GM21515 (cell line): Measurements from ENCODE around the gene KIAA1586.
"Not testable (repeated sequence)": the region's sequence is repeated elsewhere in the genome, so short reads cannot be mapped to it uniquely, and the experiment has no call there.

Experiments used
- ATAC-seq: cut with Tn5 transposase; IDR thresholded peaks from one replicate; pipeline ENCODE4 v1.9.1; 2021; ENCODE audit not compliant: unreplicated experiment

The KIAA1586 gene

GRCh38 chr6:57044061-57044460, 2.4 kb upstream of the KIAA1586 start:
- ATAC-seq = not testable (repeated sequence)

- no peak for ATAC-seq
Observed at GRCh38 chr6:57044568-57044967, 1.9 kb upstream of the KIAA1586 start.

- peak; percentile 25 for ATAC-seq
Observed at GRCh38 chr6:57047257-57047585, 728 bp downstream of the KIAA1586 start.

- not testable (repeated sequence) for ATAC-seq
Observed at GRCh38 chr6:57047859-57048258, 1.4 kb downstream of the KIAA1586 start.

GRCh38 chr6:57048577-57048976, 2.1 kb downstream of the KIAA1586 start:
- no peak for ATAC-seq

GRCh38 chr6:57063847-57064246, 17.4 kb downstream of the KIAA1586 start:
- no peak for ATAC-seq

GRCh38 chr6:57064809-57065208, 18.3 kb downstream of the KIAA1586 start:
- no peak for ATAC-seq

- ATAC-seq = no peak
Observed at GRCh38 chr6:57068061-57068460, 21.6 kb downstream of the KIAA1586 start.

- no peak for ATAC-seq
Observed at GRCh38 chr6:57069228-57069627, 22.7 kb downstream of the KIAA1586 start.

GRCh38 chr6:57069920-57070331, 23.4 kb downstream of the KIAA1586 start:
- ATAC-seq = no peak

GRCh38 chr6:57072108-57072507, 25.6 kb downstream of the KIAA1586 start:
- no peak for ATAC-seq

- no peak for ATAC-seq
Observed at GRCh38 chr6:57074383-57074782, 27.9 kb downstream of the KIAA1586 start.

GRCh38 chr6:57075092-57075491, 28.6 kb downstream of the KIAA1586 start:
- ATAC-seq = no peak

GRCh38 chr6:57078531-57079207, 32.2 kb downstream of the KIAA1586 start:
- no peak for ATAC-seq

GRCh38 chr6:57085471-57085870, 39.0 kb downstream of the KIAA1586 start:
- ATAC-seq = no peak

- ATAC-seq = no peak
Observed at GRCh38 chr6:57086843-57087242, 40.4 kb downstream of the KIAA1586 start.

GRCh38 chr6:57087916-57088315, 41.4 kb downstream of the KIAA1586 start:
- no peak for ATAC-seq

- ATAC-seq = no peak
Observed at GRCh38 chr6:57089265-57089664, 42.8 kb downstream of the KIAA1586 start.

- peak; percentile 93 for ATAC-seq
Observed at GRCh38 chr6:57089687-57090457, 43.4 kb downstream of the KIAA1586 start, which contains the start of gene ZNF451. TSS of gene ZNF451 (plus strand) at chr6:57090188. CDS start at chr6:57090254, 66 bp downstream.

GRCh38 chr6:57090458-57091067, 44.1 kb downstream of the KIAA1586 start:
- ATAC-seq = peak; percentile 6

- not testable (repeated sequence) for ATAC-seq
Observed at GRCh38 chr6:57091375-57091774, 44.9 kb downstream of the KIAA1586 start.

- ATAC-seq = no peak
Observed at GRCh38 chr6:57094689-57095088, 48.2 kb downstream of the KIAA1586 start.
